IMR-90 (cell line): Measurements from ENCODE around the gene TRIM28.

ENCODE experiments used
- CHD1 ChIP-seq: IDR thresholded peaks from 2 replicates; pipeline ENCODE4 v1.6.1; 2012; ENCODE audit warnings: low read depth, low read length, improper control_type of control experiment
- ELK1 ChIP-seq: fragments of 150-350 bp; IDR thresholded peaks from 2 replicates; pipeline ENCODE4 v1.6.1; 2016; ENCODE audit warnings: low read depth, mild to moderate bottlenecking, low read length, moderate library complexity, borderline replicate concordance
- FOS ChIP-seq: fragments of 150-350 bp; IDR thresholded peaks from 2 replicates; pipeline ENCODE4 v1.6.1; 2016; ENCODE audit warnings: low read depth, low read length
- MAFK ChIP-seq: IDR thresholded peaks from 2 replicates; pipeline ENCODE4 v1.6.1; 2012; ENCODE audit warnings: low read depth, low read length, improper control_type of control experiment
- MXI1 ChIP-seq: IDR thresholded peaks from 2 replicates; pipeline ENCODE4 v1.6.1; 2012; ENCODE audit warnings: low read depth, mild to moderate bottlenecking, low read length, moderate library complexity, borderline replicate concordance
- POLR2A ChIP-seq: IDR thresholded peaks from 2 replicates; pipeline ENCODE4 v1.6.1; 2012; ENCODE audit warnings: mild to moderate bottlenecking, low read depth, low read length
- RAD21 ChIP-seq: IDR thresholded peaks from 2 replicates; pipeline ENCODE4 v1.6.1; 2012; ENCODE audit warnings: low read length, improper control_type of control experiment
- RCOR1 ChIP-seq: IDR thresholded peaks from 2 replicates; pipeline ENCODE4 v1.6.1; 2012; ENCODE audit warnings: mild to moderate bottlenecking, low read length, improper control_type of control experiment; ENCODE audit not compliant: insufficient replicate concordance
- RFX5 ChIP-seq: IDR thresholded peaks from 2 replicates; pipeline ENCODE4 v1.8.0; 2012; ENCODE audit warnings: low read depth, mild to moderate bottlenecking, low read length, moderate library complexity
- SMC3 ChIP-seq: fragments of 150-350 bp; IDR thresholded peaks from 2 replicates; pipeline ENCODE4 v1.6.1; 2016; ENCODE audit warnings: low read depth, mild to moderate bottlenecking, antibody characterized with exemption, low read length, moderate library complexity
- TF ChIP-seq, protein P1 (sequence below): conservative IDR thresholded peaks from 2 replicates; pipeline ENCODE4 v1.5.1; 2012; ENCODE audit warnings: mild to moderate bottlenecking, low read depth, low read length, improper control_type of control experiment

GRCh38 chr19:58551123-58551497 is 7.2 kb downstream of the TRIM28 start:
- TF ChIP-seq, protein P1, sequence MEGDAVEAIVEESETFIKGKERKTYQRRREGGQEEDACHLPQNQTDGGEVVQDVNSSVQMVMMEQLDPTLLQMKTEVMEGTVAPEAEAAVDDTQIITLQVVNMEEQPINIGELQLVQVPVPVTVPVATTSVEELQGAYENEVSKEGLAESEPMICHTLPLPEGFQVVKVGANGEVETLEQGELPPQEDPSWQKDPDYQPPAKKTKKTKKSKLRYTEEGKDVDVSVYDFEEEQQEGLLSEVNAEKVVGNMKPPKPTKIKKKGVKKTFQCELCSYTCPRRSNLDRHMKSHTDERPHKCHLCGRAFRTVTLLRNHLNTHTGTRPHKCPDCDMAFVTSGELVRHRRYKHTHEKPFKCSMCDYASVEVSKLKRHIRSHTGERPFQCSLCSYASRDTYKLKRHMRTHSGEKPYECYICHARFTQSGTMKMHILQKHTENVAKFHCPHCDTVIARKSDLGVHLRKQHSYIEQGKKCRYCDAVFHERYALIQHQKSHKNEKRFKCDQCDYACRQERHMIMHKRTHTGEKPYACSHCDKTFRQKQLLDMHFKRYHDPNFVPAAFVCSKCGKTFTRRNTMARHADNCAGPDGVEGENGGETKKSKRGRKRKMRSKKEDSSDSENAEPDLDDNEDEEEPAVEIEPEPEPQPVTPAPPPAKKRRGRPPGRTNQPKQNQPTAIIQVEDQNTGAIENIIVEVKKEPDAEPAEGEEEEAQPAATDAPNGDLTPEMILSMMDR: no peak
- TF ChIP-seq SMC3 (no peak), POLR2A (no peak), RFX5 (no peak), MAFK (no peak), FOS (no peak), ELK1 (no peak), CHD1 (no peak), RAD21 (no peak), RCOR1 (no peak), MXI1 (no peak)
